HL-60/S4 treated with retinoic acid at 250 ng/mL for 4 days and 3 days (cell line): Measurements from ENCODE around the gene SLC25A29.
"Not testable (repeated sequence)": the region's sequence is repeated elsewhere in the genome, so short reads cannot be mapped to it uniquely, and the experiment has no call there.

ENCODE experiments used
- in situ Hi-C: fragments of 300-500 bp; cut with MboI; formaldehyde crosslinking; loops from 2 replicates; pipeline ENCODE4 v1.7.0; 2022; ENCODE audit warnings: low sequenced_read_pairs

The SLC25A29 gene

GRCh38 chr14:100306101-100306997 is at the start of gene SLC25A29:
SLC25A29 (minus strand) TSS chr14:100306444; CDS start chr14:100306232, 212 bp downstream.
- in situ Hi-C loops: no loop called here

GRCh38 chr14:100350986-100351385 is 44.7 kb upstream of the SLC25A29 start:
- in situ Hi-C loops: no loop called here

GRCh38 chr14:100350276-100350926 is 44.2 kb upstream of the SLC25A29 start:
- in situ Hi-C loops: no loop called here

- in situ Hi-C loops: no loop called here
Measured at GRCh38 chr14:100348784-100349685, 42.8 kb upstream of the SLC25A29 start.

- in situ Hi-C loops: no loop called here
Measured at GRCh38 chr14:100348253-100348729, 42.0 kb upstream of the SLC25A29 start.

GRCh38 chr14:100346306-100347091 is 40.3 kb upstream of the SLC25A29 start:
- in situ Hi-C loops: no loop called here

GRCh38 chr14:100345711-100346110 is 39.5 kb upstream of the SLC25A29 start:
- in situ Hi-C loops: no loop called here

- in situ Hi-C loops: not testable (repeated sequence)
Measured at GRCh38 chr14:100344657-100345056, 38.4 kb upstream of the SLC25A29 start.

GRCh38 chr14:100342826-100343225 is 36.6 kb upstream of the SLC25A29 start:
- in situ Hi-C loops: not testable (repeated sequence)

- in situ Hi-C loops: no loop called here
Measured at GRCh38 chr14:100342195-100342594, 36.0 kb upstream of the SLC25A29 start.

- in situ Hi-C loops: no loop called here
Measured at GRCh38 chr14:100341301-100342031, 35.2 kb upstream of the SLC25A29 start.

GRCh38 chr14:100340423-100340813 is 34.2 kb upstream of the SLC25A29 start:
- in situ Hi-C loops: no loop called here

- in situ Hi-C loops: no loop called here
Measured at GRCh38 chr14:100339766-100340422, 33.6 kb upstream of the SLC25A29 start.

- in situ Hi-C loops: no loop called here
Measured at GRCh38 chr14:100336618-100337530, 30.6 kb upstream of the SLC25A29 start.

- in situ Hi-C loops: no loop called here
Measured at GRCh38 chr14:100334904-100335303, 28.7 kb upstream of the SLC25A29 start.

- in situ Hi-C loops: no loop called here
Measured at GRCh38 chr14:100333827-100334226, 27.6 kb upstream of the SLC25A29 start.

GRCh38 chr14:100333311-100333710 is 27.1 kb upstream of the SLC25A29 start:
- in situ Hi-C loops: no loop called here

GRCh38 chr14:100332797-100333196 is 26.6 kb upstream of the SLC25A29 start:
- in situ Hi-C loops: no loop called here
